GM23338 (cell line): Measurements from ENCODE around the gene MAPK12. TPM values are rescaled to one million over a fixed set of nuclear protein-coding genes. Genes with fewer than 3 reads are reported as not detected.

Source experiments
- ATAC-seq: fragments of 200-7000 bp; cut with Tn5 transposase; 3 replicates; pipeline ENCODE4 v1.9.1; 2020
- DNase-seq: peaks from one replicate; pipeline ENCODE4 v3.0.0-alpha.2; 2015; ENCODE audit warnings: low spot score
- H2AFZ ChIP-seq: fragments of 200-600 bp; sonication (generic); 2 replicates; pipeline ENCODE4 v1.8.0; 2016; ENCODE audit warnings: antibody characterized with exemption, mild to moderate bottlenecking, moderate library complexity
- H3F3A ChIP-seq: fragments of 200-600 bp; sonication (generic); replicated peaks from 2 replicates; pipeline ENCODE4 v1.8.0; 2017; ENCODE audit warnings: antibody characterized with exemption, mixed run types, low read depth
- H3K27ac ChIP-seq: fragments of 200-600 bp; sonication (generic); 2 replicates; pipeline ENCODE4 v1.6.1; 2016; ENCODE audit warnings: low read depth
- H3K27me3 ChIP-seq: fragments of 200-600 bp; sonication (generic); 2 replicates; pipeline ENCODE4 v1.8.0; 2016; ENCODE audit warnings: mild to moderate bottlenecking, mixed run types, moderate library complexity; ENCODE audit not compliant: insufficient read depth
- H3K36me3 ChIP-seq: fragments of 200-600 bp; sonication (generic); 2 replicates; pipeline ENCODE4 v1.8.0; 2016; ENCODE audit warnings: mild to moderate bottlenecking; ENCODE audit not compliant: insufficient read depth
- H3K4me1 ChIP-seq: fragments of 200-600 bp; sonication (generic); 2 replicates; pipeline ENCODE4 v1.8.0; 2016; ENCODE audit warnings: mild to moderate bottlenecking, moderate library complexity; ENCODE audit not compliant: insufficient read depth
- H3K4me2 ChIP-seq: fragments of 200-600 bp; sonication (generic); 2 replicates; pipeline ENCODE4 v1.7.1; 2017; ENCODE audit warnings: mixed run types
- H3K4me3 ChIP-seq: fragments of 200-600 bp; sonication (generic); 2 replicates; pipeline ENCODE4 v1.6.1; 2016; ENCODE audit warnings: mixed run types
- H3K79me2 ChIP-seq: fragments of 200-600 bp; sonication (generic); replicated peaks from 2 replicates; pipeline ENCODE4 v1.8.0; 2017; ENCODE audit warnings: mild to moderate bottlenecking; ENCODE audit not compliant: insufficient read depth
- H3K9me2 ChIP-seq: fragments of 200-600 bp; sonication (generic); 2 replicates; pipeline ENCODE4 v1.8.0; 2017; ENCODE audit not compliant: insufficient read depth
- H4K20me1 ChIP-seq: fragments of 200-600 bp; sonication (generic); replicated peaks from 2 replicates; pipeline ENCODE4 v1.8.0; 2017; ENCODE audit warnings: mild to moderate bottlenecking; ENCODE audit not compliant: insufficient read depth
- H3K27ac Mint-ChIP-seq: 2 replicates; pipeline ENCODE4 v1.8.0; 2020; ENCODE audit warnings: inconsistent platforms, mild to moderate bottlenecking, moderate library complexity, mixed read lengths
- H3K27me3 Mint-ChIP-seq: 3 replicates; pipeline ENCODE4 v1.8.0; 2022; ENCODE audit warnings: low read depth, mild to moderate bottlenecking, moderate library complexity, mixed read lengths, inconsistent platforms; ENCODE audit not compliant: insufficient read depth, poor library complexity
- H3K36me3 Mint-ChIP-seq: 3 replicates; pipeline ENCODE4 v1.8.0; 2021; ENCODE audit warnings: low read depth, mild to moderate bottlenecking, inconsistent platforms, moderate library complexity, mixed read lengths
- H3K4me1 Mint-ChIP-seq: 3 replicates; pipeline ENCODE4 v1.8.0; 2020; ENCODE audit warnings: mild to moderate bottlenecking, inconsistent platforms, mixed read lengths
- H3K4me3 Mint-ChIP-seq: 3 replicates; pipeline ENCODE4 v1.8.0; 2021; ENCODE audit warnings: moderate library complexity, mild to moderate bottlenecking, inconsistent platforms, mixed read lengths
- H3K9me3 Mint-ChIP-seq: 3 replicates; pipeline ENCODE4 v1.8.0; 2020; ENCODE audit warnings: moderate library complexity, mild to moderate bottlenecking, inconsistent platforms, mixed read lengths
- CREB1 ChIP-seq: fragments of 250-450 bp; sonication (Bioruptor Pico); IDR thresholded peaks from 2 replicates; pipeline ENCODE4 v1.5.0; 2020; ENCODE audit warnings: low read depth, mild to moderate bottlenecking, moderate library complexity
- EZH2 ChIP-seq: fragments of 200-600 bp; sonication (generic); IDR thresholded peaks from one replicate; pipeline ENCODE4 v1.8.0; 2017; ENCODE audit warnings: antibody characterized with exemption, mild to moderate bottlenecking, low read depth; ENCODE audit not compliant: unreplicated experiment
- EZH2phosphoT487 ChIP-seq: fragments of 200-600 bp; sonication (generic); IDR thresholded peaks from one replicate; pipeline ENCODE4 v1.8.1; 2018; ENCODE audit warnings: antibody characterized with exemption; ENCODE audit not compliant: unreplicated experiment
- NANOG ChIP-seq: IDR thresholded peaks from 2 replicates; pipeline ENCODE4 v1.6.1; 2016; ENCODE audit warnings: antibody characterized with exemption, borderline replicate concordance
- POLR2AphosphoS5 ChIP-seq: IDR thresholded peaks from 2 replicates; pipeline ENCODE4 v1.6.1; 2016; ENCODE audit warnings: antibody characterized with exemption, low read depth
- STAT1 ChIP-seq: IDR thresholded peaks from one replicate; pipeline ENCODE4 v1.6.1; 2016; ENCODE audit warnings: antibody characterized with exemption; ENCODE audit not compliant: unreplicated experiment
- ZNF114 ChIP-seq: fragments of 250-450 bp; sonication (Bioruptor Pico); IDR thresholded peaks from 2 replicates; pipeline ENCODE4 v1.5.0; 2020; ENCODE audit warnings: mild to moderate bottlenecking, moderate library complexity
- ZNF331 ChIP-seq: fragments of 250-450 bp; sonication (Bioruptor Pico); IDR thresholded peaks from 2 replicates; pipeline ENCODE4 v1.5.0; 2020; ENCODE audit warnings: low read depth, mild to moderate bottlenecking, moderate library complexity
- polyA plus RNA-seq: library from polyadenylated mRNA; unstranded; fragments of >200 nt; fragmentation: Nextera tagmentation; extraction: Ambion mirVana; gene quantifications from 2 replicates; pipeline ENCODE4 v1.2.1, GENCODE V29; 2016
- total RNA-seq: library from RNA; depleted of rRNA; stranded (reverse); fragments of >200 nt; shearing (Covaris generic); gene quantifications from 2 replicates; pipeline ENCODE4 v1.2.3, GENCODE V29; 2014
- TF ChIP-seq, protein P1 (sequence below): fragments of 250-450 bp; sonication (Bioruptor Pico); IDR thresholded peaks from 2 replicates; pipeline ENCODE4 v1.5.0; 2020; ENCODE audit warnings: mild to moderate bottlenecking, moderate library complexity
- TF ChIP-seq, protein P2 (sequence below), 2 experiments: fragments of 200-600 bp in 1 of 2; sonication (generic) in 1 of 2; conservative IDR thresholded peaks; 2 replicates each; pipeline versions ENCODE4 v1.5.1 to v1.6.1; 2016 to 2017; ENCODE audit warnings: antibody characterized with exemption in 2 of 2, low read depth in 2 of 2, mild to moderate bottlenecking in 2 of 2, moderate library complexity in 1 of 2
- TF ChIP-seq, protein P3 (sequence below): IDR thresholded peaks from 2 replicates; pipeline ENCODE4 v1.6.1; 2016; ENCODE audit warnings: antibody characterized with exemption
- TF ChIP-seq, protein P4 (sequence below): IDR thresholded peaks from one replicate; pipeline ENCODE4 v1.6.1; 2018; ENCODE audit warnings: antibody characterized with exemption; ENCODE audit not compliant: unreplicated experiment

Gene MAPK12
- total and polyA plus RNA-seq, 2 experiments from 2014 or later, result 10.4 to 26.1 TPM

DNA sequence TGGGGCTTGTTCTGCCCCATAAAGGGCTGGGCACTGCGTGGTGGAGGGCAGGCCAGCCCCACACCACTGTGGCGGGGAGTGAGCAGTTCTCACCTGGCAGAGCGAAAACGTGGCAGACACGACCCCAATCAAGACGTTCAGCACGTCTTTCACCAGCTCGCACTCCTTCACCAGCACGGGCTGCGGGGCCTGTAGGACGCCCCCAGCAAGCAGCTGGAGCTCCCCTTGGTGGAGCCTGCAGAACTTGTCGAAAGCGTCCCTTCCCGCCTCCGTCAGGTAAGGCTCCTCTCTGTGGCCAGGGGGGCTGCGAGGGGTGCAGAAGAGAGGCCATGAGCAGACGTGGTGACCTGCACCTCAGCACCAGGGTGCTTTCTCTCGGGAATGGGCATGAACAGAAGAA lies 28.3 kb downstream of the MAPK12 start:
- Histone ChIP-seq H3K27me3 (no peaks in the 10 kb centered on the region), H2AFZ (no peak overlapping the region), H3K4me3 (no peak overlapping the region), H3K4me2 (no peak overlapping the region), H3K27ac (no peak overlapping the region), H3K9me2 (no peaks in the 10 kb centered on the region), H3K79me2 (peaks cover 21% of the 10 kb centered on the region), H3K4me1 (no peaks in the 10 kb centered on the region), H4K20me1 (peaks cover 4% of the 10 kb centered on the region), H3F3A (0 out of 2 replicates have a peak, but pooled peaks cover 5% of the 10 kb centered on the region), H3K36me3 (no peaks in the 10 kb centered on the region)
- no peak for ATAC-seq
- no peak for TF ChIP-seq ZNF331 (CRISPR knock-in tag)
- no peak for TF ChIP-seq STAT1
- no peak for TF ChIP-seq NANOG
- TF ChIP-seq CREB1, result no peak
- TF ChIP-seq, protein P1, sequence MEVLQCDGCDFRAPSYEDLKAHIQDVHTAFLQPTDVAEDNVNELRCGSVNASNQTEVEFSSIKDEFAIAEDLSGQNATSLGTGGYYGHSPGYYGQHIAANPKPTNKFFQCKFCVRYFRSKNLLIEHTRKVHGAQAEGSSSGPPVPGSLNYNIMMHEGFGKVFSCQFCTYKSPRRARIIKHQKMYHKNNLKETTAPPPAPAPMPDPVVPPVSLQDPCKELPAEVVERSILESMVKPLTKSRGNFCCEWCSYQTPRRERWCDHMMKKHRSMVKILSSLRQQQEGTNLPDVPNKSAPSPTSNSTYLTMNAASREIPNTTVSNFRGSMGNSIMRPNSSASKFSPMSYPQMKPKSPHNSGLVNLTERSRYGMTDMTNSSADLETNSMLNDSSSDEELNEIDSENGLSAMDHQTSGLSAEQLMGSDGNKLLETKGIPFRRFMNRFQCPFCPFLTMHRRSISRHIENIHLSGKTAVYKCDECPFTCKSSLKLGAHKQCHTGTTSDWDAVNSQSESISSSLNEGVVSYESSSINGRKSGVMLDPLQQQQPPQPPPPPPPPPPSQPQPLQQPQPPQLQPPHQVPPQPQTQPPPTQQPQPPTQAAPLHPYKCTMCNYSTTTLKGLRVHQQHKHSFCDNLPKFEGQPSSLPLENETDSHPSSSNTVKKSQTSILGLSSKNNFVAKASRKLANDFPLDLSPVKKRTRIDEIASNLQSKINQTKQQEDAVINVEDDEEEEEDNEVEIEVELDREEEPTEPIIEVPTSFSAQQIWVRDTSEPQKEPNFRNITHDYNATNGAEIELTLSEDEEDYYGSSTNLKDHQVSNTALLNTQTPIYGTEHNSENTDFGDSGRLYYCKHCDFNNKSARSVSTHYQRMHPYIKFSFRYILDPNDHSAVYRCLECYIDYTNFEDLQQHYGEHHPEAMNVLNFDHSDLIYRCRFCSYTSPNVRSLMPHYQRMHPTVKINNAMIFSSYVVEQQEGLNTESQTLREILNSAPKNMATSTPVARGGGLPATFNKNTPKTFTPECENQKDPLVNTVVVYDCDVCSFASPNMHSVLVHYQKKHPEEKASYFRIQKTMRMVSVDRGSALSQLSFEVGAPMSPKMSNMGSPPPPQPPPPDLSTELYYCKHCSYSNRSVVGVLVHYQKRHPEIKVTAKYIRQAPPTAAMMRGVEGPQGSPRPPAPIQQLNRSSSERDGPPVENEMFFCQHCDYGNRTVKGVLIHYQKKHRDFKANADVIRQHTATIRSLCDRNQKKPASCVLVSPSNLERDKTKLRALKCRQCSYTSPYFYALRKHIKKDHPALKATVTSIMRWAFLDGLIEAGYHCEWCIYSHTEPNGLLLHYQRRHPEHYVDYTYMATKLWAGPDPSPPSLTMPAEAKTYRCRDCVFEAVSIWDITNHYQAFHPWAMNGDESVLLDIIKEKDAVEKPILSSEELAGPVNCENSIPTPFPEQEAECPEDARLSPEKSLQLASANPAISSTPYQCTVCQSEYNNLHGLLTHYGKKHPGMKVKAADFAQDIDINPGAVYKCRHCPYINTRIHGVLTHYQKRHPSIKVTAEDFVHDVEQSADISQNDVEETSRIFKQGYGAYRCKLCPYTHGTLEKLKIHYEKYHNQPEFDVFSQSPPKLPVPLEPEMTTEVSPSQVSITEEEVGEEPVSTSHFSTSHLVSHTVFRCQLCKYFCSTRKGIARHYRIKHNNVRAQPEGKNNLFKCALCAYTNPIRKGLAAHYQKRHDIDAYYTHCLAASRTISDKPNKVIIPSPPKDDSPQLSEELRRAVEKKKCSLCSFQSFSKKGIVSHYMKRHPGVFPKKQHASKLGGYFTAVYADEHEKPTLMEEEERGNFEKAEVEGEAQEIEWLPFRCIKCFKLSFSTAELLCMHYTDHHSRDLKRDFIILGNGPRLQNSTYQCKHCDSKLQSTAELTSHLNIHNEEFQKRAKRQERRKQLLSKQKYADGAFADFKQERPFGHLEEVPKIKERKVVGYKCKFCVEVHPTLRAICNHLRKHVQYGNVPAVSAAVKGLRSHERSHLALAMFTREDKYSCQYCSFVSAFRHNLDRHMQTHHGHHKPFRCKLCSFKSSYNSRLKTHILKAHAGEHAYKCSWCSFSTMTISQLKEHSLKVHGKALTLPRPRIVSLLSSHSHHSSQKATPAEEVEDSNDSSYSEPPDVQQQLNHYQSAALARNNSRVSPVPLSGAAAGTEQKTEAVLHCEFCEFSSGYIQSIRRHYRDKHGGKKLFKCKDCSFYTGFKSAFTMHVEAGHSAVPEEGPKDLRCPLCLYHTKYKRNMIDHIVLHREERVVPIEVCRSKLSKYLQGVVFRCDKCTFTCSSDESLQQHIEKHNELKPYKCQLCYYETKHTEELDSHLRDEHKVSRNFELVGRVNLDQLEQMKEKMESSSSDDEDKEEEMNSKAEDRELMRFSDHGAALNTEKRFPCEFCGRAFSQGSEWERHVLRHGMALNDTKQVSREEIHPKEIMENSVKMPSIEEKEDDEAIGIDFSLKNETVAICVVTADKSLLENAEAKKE, result no peak
- no peak for TF ChIP-seq EZH2
- no peak for TF ChIP-seq ZNF114
- TF ChIP-seq POLR2AphosphoS5, result no peak
- TF ChIP-seq, protein P2, sequence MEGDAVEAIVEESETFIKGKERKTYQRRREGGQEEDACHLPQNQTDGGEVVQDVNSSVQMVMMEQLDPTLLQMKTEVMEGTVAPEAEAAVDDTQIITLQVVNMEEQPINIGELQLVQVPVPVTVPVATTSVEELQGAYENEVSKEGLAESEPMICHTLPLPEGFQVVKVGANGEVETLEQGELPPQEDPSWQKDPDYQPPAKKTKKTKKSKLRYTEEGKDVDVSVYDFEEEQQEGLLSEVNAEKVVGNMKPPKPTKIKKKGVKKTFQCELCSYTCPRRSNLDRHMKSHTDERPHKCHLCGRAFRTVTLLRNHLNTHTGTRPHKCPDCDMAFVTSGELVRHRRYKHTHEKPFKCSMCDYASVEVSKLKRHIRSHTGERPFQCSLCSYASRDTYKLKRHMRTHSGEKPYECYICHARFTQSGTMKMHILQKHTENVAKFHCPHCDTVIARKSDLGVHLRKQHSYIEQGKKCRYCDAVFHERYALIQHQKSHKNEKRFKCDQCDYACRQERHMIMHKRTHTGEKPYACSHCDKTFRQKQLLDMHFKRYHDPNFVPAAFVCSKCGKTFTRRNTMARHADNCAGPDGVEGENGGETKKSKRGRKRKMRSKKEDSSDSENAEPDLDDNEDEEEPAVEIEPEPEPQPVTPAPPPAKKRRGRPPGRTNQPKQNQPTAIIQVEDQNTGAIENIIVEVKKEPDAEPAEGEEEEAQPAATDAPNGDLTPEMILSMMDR (conservative IDR thresholded peaks at IDR 0.05; ENCODE audit: low read depth in 2 of 2), result no peak
- TF ChIP-seq, protein P3, sequence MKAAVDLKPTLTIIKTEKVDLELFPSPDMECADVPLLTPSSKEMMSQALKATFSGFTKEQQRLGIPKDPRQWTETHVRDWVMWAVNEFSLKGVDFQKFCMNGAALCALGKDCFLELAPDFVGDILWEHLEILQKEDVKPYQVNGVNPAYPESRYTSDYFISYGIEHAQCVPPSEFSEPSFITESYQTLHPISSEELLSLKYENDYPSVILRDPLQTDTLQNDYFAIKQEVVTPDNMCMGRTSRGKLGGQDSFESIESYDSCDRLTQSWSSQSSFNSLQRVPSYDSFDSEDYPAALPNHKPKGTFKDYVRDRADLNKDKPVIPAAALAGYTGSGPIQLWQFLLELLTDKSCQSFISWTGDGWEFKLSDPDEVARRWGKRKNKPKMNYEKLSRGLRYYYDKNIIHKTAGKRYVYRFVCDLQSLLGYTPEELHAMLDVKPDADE, result no peak
- no peak for TF ChIP-seq EZH2phosphoT487
- TF ChIP-seq, protein P4, sequence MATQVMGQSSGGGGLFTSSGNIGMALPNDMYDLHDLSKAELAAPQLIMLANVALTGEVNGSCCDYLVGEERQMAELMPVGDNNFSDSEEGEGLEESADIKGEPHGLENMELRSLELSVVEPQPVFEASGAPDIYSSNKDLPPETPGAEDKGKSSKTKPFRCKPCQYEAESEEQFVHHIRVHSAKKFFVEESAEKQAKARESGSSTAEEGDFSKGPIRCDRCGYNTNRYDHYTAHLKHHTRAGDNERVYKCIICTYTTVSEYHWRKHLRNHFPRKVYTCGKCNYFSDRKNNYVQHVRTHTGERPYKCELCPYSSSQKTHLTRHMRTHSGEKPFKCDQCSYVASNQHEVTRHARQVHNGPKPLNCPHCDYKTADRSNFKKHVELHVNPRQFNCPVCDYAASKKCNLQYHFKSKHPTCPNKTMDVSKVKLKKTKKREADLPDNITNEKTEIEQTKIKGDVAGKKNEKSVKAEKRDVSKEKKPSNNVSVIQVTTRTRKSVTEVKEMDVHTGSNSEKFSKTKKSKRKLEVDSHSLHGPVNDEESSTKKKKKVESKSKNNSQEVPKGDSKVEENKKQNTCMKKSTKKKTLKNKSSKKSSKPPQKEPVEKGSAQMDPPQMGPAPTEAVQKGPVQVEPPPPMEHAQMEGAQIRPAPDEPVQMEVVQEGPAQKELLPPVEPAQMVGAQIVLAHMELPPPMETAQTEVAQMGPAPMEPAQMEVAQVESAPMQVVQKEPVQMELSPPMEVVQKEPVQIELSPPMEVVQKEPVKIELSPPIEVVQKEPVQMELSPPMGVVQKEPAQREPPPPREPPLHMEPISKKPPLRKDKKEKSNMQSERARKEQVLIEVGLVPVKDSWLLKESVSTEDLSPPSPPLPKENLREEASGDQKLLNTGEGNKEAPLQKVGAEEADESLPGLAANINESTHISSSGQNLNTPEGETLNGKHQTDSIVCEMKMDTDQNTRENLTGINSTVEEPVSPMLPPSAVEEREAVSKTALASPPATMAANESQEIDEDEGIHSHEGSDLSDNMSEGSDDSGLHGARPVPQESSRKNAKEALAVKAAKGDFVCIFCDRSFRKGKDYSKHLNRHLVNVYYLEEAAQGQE, result no peak
- H3K4me3 Mint-ChIP-seq, result no peak overlapping the region; the same call in 2 of the 3 replicates
- no peak for DNase-seq
- peaks cover 16% of the 10 kb centered on the region for H3K36me3 Mint-ChIP-seq
- H3K9me3 Mint-ChIP-seq, result peaks cover 8% of the 10 kb centered on the region; the same call in 2 of the 3 replicates
- H3K27me3 Mint-ChIP-seq, result peaks cover 8% of the 10 kb centered on the region
- H3K27ac Mint-ChIP-seq, result no peak overlapping the region
- peaks cover 7% of the 10 kb centered on the region for H3K4me1 Mint-ChIP-seq
